ENCODE results near the gene TMEM62.

Gene TMEM62

DNA sequence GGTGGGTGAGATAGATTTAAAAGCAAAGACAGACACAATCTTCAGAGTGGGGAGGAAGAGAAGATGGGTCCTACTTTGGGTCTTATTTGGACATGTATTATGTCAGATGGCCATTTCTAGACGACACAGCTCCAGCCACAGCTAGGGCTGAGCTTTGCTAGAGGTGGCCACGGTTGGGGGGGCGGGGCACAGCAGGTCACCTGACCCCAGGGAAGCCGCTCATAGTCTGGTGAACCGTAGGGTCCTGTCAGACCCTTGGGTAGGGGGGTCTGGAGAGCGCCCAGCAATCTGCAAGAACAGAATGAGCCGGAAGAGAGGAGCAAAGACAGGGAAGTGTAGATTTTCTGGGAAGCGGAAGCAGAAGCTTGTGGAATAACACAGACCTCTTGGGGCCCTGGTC lies 80.8 kb downstream of the TMEM62 start:
- TF ChIP-seq POLR2AphosphoS5 (IDR thresholded peaks at IDR 0.05; ENCODE audit: borderline replicate concordance, low read depth, low read length), result no peak
- no peak for TF ChIP-seq FOXP2 (optimal IDR thresholded peaks at IDR 0.05; ENCODE audit: control extremely low read depth, extremely low read length, insufficient read depth)
- no peak for TF ChIP-seq EZH2 (IDR thresholded peaks at IDR 0.05)
- DNase-seq (ENCODE audit: low read depth, low spot score), result no peak
- no peak overlapping the region for H3K27ac ChIP-seq
- H3K9ac ChIP-seq (ENCODE audit: insufficient read length), result no peak overlapping the region
- no peaks in the 10 kb centered on the region for H3K9me3 ChIP-seq (ENCODE audit: low read depth, low read length)
- H3K36me3 ChIP-seq (ENCODE audit: insufficient read depth, low read length), result no peaks in the 10 kb centered on the region
- no peak overlapping the region for H3K4me3 ChIP-seq

DNA sequence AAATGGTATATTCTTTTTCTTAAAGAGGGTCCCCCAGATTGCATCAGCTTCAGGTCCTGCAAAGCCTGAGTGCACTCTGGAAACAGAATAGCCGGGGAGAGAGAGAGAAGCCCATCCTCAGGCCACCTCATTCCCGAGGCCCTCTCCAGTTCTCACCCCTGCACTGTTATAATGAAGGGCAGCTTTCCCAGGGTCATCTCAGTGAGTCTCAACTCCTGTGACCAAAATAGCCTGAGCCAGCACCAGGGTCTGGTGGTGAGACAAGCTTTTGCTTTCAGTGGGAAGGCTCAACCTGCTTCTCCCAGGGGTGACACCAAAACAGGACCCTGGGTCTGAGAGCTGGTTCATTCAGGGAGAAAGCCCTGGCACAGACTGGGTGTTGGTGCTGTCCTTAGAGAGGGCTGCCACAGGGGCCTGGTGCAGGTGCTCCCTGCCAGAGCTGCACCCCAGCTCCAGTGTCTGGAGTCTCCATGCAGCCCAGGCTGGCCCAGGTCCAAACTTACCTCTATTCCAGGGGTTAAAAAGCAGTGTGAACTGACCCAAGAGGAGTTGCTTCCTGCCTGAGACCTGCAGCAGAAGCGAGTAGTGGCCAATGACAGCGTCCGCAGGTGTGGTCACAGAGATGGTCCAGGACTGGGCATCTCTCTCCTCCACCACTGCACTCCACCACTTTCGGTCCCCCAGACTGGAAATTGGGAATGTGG lies 81.4 kb downstream of the TMEM62 start:
- Histone ChIP-seq H3K36me3 (ENCODE audit: insufficient read depth, low read length) (no peaks in the 10 kb centered on the region), H3K9ac (ENCODE audit: insufficient read length) (no peak overlapping the region), H3K9me3 (ENCODE audit: low read depth, low read length) (no peaks in the 10 kb centered on the region), H3K27ac (no peak overlapping the region), H3K4me3 (no peak overlapping the region)
- no peak for TF ChIP-seq FOXP2 (optimal IDR thresholded peaks at IDR 0.05; ENCODE audit: control extremely low read depth, extremely low read length, insufficient read depth)
- no peak for TF ChIP-seq POLR2AphosphoS5 (IDR thresholded peaks at IDR 0.05; ENCODE audit: borderline replicate concordance, low read depth, low read length)
- no peak for TF ChIP-seq EZH2 (IDR thresholded peaks at IDR 0.05)
- no peak for DNase-seq (ENCODE audit: low read depth, low spot score)

DNA sequence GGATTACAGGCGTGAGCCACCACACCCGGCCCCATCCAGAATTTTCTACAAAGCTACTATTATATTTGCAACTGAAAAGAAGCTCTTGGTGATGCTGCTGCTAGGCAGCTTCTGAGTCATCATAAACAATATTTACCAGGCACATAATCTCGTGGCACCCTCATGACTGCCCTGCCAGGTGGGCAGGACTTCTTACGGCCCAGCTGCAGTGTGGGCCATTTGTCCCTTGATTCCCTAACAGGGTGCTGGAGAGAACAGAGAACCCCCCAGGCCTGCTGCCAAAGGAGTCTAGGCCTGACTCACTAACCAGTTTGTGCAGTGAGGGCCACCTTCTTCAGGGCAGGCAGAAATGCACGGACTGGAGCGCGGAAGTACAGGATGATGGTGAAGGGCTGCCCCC lies 82.6 kb downstream of the TMEM62 start:
- DNase-seq (ENCODE audit: low read depth, low spot score), result no peak
- no peak overlapping the region for H3K27ac ChIP-seq
- H3K4me3 ChIP-seq, result no peak overlapping the region
- no peaks in the 10 kb centered on the region for H3K9me3 ChIP-seq (ENCODE audit: low read depth, low read length)
- H3K9ac ChIP-seq (ENCODE audit: insufficient read length), result no peak overlapping the region
- TF ChIP-seq FOXP2 (optimal IDR thresholded peaks at IDR 0.05; ENCODE audit: control extremely low read depth, extremely low read length, insufficient read depth), result no peak
- TF ChIP-seq EZH2 (IDR thresholded peaks at IDR 0.05), result no peak
- TF ChIP-seq POLR2AphosphoS5 (IDR thresholded peaks at IDR 0.05; ENCODE audit: borderline replicate concordance, low read depth, low read length), result no peak
- no peaks in the 10 kb centered on the region for H3K36me3 ChIP-seq (ENCODE audit: insufficient read depth, low read length)

DNA sequence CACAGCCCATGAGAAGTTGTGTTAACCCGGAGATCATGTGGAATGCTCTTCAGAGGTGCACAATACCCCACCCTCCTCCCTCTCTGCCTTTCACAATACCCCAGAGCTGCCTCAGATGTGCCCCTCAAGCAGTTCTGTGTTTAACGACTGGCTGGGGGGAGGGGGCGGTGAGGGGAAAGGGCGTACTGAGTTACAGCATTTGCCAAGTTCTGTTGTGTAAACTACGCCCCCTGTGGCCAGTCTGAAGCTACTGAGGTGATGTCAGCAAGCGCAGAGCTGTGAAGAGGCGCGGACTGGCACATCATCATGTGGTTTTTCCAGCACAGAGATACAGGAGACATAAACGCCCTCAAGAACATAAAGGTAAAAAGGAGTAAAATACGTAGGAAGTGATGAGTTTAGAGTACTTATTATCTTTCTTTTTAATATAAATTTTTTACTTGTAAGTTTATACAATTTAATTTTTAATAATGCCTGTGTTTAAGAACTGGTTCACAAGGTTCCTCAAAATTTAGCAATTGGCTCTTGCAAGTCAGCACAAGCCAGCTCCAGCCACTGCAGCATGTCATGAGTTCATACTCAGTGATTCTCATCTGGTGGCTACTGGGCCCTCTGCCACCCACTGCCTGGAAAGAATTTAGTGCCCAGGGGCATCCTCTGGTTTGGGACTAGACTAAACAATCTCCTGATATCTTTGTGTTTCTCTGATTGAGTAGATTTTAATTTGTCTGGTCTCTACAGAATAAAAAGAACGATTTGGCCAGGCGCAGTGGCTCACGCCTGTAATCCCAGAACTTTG lies 85.7 kb downstream of the TMEM62 start:
- no peak for DNase-seq (ENCODE audit: low read depth, low spot score)
- TF ChIP-seq FOXP2 (optimal IDR thresholded peaks at IDR 0.05; ENCODE audit: control extremely low read depth, extremely low read length, insufficient read depth) (no peak), EZH2 (IDR thresholded peaks at IDR 0.05) (no peak), POLR2AphosphoS5 (IDR thresholded peaks at IDR 0.05; ENCODE audit: borderline replicate concordance, low read depth, low read length) (no peak)
- H3K36me3 ChIP-seq (ENCODE audit: insufficient read depth, low read length), result no peaks in the 10 kb centered on the region
- no peaks in the 10 kb centered on the region for H3K9me3 ChIP-seq (ENCODE audit: low read depth, low read length)
- H3K27ac ChIP-seq, result no peak overlapping the region
- H3K9ac ChIP-seq (ENCODE audit: insufficient read length), result no peak overlapping the region
- no peak overlapping the region for H3K4me3 ChIP-seq

DNA sequence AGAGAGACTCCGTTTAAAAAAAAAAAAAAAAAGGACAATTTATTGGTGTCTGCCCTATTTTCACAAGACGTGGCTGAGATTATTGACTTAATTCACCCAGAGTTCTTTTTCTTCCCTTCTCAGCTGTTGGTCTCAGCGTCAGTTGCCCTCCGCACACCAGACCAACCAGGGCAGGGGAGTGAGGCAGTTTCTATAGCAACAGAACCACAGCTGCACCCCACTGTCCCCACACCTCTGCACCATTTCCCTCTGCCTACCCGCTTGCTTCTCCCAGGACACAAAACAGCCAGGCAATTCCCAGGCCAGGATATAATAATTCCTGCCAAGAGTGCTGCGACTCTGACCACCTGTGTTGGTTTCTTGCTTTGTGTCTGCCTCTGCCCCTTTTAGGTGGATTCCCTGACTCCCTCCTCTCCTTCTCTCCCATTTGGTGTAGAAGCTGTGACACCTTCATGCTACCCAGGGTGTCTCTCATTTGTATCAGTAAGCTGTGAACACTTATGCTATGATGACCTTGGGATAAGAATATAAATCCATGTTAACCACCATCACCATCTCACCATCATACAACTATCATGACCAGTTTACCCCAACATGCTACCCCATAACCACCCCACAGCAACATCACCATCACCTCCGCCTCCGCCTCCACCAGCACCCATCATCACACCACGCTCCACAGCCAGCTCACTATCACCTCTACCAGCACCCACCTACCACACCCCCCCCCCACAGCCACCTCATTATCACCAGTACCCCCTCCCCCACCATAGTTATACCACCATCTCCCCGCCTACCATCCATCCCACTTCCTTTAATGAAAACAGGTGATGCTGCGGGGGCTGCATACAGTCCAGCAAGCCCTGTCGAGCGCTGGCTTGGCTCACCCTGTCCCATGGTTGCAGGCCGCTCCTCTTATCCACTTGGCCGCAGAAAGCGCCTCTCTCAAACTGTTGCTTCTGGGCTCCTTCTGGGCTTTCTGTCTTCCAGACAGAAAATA lies 86.8 kb downstream of the TMEM62 start:
- no peak overlapping the region for H3K27ac ChIP-seq
- DNase-seq (ENCODE audit: low read depth, low spot score), result no peak
- no peak overlapping the region for H3K9ac ChIP-seq (ENCODE audit: insufficient read length)

DNA sequence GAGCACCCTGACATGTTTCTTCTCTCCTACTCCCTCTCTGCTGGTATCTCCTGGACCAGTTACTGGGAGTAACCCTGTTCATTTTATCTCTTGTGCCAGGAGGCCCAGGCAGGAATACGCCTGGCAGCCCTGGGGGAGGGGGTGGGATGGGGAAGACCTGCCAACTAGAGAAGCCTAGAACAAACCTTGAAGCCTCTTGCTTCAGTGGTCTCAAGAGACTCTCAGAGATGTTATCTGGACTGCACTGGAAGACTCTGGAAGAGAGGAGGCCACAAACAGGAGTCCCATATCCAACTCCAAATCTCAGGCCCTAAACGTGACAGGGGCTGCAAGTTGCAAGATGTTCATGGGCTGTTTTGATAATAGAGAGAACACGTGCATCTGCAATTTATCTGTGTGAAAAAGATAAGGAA lies 87.6 kb downstream of the TMEM62 start, which contains the start of gene EPB42:
Gene EPB42 (minus strand): TSS at position 28 of the 413 bp plus-strand sequence. CDS start 193 bp downstream, outside the sequence.
- H3K9ac ChIP-seq (ENCODE audit: insufficient read length), result no peak within 1 kb of the TSS
- no peaks in the 10 kb centered on the region for H3K36me3 ChIP-seq (ENCODE audit: insufficient read depth, low read length)
- no peaks in the 10 kb centered on the region for H3K9me3 ChIP-seq (ENCODE audit: low read depth, low read length)
- no peak within 1 kb of the TSS for H3K4me3 ChIP-seq
- DNase-seq (ENCODE audit: low read depth, low spot score), result no peak
- TF ChIP-seq FOXP2 (optimal IDR thresholded peaks at IDR 0.05; ENCODE audit: control extremely low read depth, extremely low read length, insufficient read depth) (no peak), EZH2 (IDR thresholded peaks at IDR 0.05) (no peak), POLR2AphosphoS5 (IDR thresholded peaks at IDR 0.05; ENCODE audit: borderline replicate concordance, low read depth, low read length) (no peak)
- H3K27ac ChIP-seq, result no peak within 1 kb of the TSS

More for the DNA sequence above, 86.8 kb downstream of the TMEM62 start:
- TF ChIP-seq EZH2 (IDR thresholded peaks at IDR 0.05), result no peak
- TF ChIP-seq FOXP2 (optimal IDR thresholded peaks at IDR 0.05; ENCODE audit: control extremely low read depth, extremely low read length, insufficient read depth), result no peak
- TF ChIP-seq POLR2AphosphoS5 (IDR thresholded peaks at IDR 0.05; ENCODE audit: borderline replicate concordance, low read depth, low read length), result no peak
- Histone ChIP-seq H3K36me3 (ENCODE audit: insufficient read depth, low read length) (no peaks in the 10 kb centered on the region), H3K4me3 (no peak overlapping the region), H3K9me3 (ENCODE audit: low read depth, low read length) (no peaks in the 10 kb centered on the region)

DNA sequence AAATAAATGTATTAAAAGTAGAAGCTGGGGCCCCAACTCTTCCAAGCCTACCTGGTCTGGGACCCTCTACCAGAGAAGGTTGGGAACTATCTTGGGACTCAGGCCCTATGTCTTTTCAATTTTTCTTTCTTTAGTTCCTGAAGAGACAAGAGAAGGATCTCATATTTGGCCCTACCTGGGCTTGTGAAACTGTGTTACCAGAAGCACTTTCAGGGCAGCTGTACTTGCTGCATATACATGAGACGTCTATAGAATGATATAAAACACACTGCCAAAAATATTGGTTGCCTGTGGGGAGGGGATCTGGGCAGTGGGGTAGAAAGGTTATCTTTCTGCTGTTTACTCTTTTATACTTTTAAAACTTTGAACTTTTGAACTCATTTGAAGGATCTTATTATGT lies 88.0 kb downstream of the TMEM62 start:
- DNase-seq (ENCODE audit: low read depth, low spot score), result no peak
- Histone ChIP-seq H3K4me3 (no peak overlapping the region), H3K27ac (no peak overlapping the region), H3K36me3 (ENCODE audit: insufficient read depth, low read length) (no peaks in the 10 kb centered on the region), H3K9me3 (ENCODE audit: low read depth, low read length) (no peaks in the 10 kb centered on the region), H3K9ac (ENCODE audit: insufficient read length) (no peak overlapping the region)
- no peak for TF ChIP-seq FOXP2 (optimal IDR thresholded peaks at IDR 0.05; ENCODE audit: control extremely low read depth, extremely low read length, insufficient read depth)
- no peak for TF ChIP-seq EZH2 (IDR thresholded peaks at IDR 0.05)
- no peak for TF ChIP-seq POLR2AphosphoS5 (IDR thresholded peaks at IDR 0.05; ENCODE audit: borderline replicate concordance, low read depth, low read length)
